AG04450 (cell line): ENCODE data around the gene HOMER1. TPM values are rescaled to one million over a fixed set of nuclear protein-coding genes. Genes with fewer than 3 reads are reported as not detected.

Source experiments
- CTCF ChIA-PET: fragments of 300-600, 350-600 bp; formaldehyde crosslinking; extraction: SDS; loops from one replicate; lab custom pipeline; 2022; ENCODE audit warnings: antibody characterized with exemption, inconsistent platforms; lab: Charles Lee
- POLR2A ChIA-PET: fragments of 350-600 bp; formaldehyde crosslinking; extraction: SDS; loops from one replicate; lab custom pipeline; 2021; ENCODE audit warnings: antibody characterized with exemption, inconsistent platforms; lab: Yijun Ruan, JAX
- DNase-seq: peaks from one replicate; pipeline ENCODE4 v3.0.0-alpha.2; 2011; ENCODE audit warnings: low read depth, low spot score
- H3K27ac ChIP-seq: one replicate; pipeline ENCODE4 v1.5.1; 2012; ENCODE audit warnings: low read depth, low read length, control low read depth
- H3K27me3 ChIP-seq: one replicate; pipeline ENCODE4 v1.6.0; 2012; ENCODE audit warnings: low read length; ENCODE audit not compliant: control insufficient read depth, insufficient read depth
- H3K4me3 ChIP-seq: 2 replicates; pipeline ENCODE4 v1.5.1; 2011; ENCODE audit warnings: mild to moderate bottlenecking, low read depth, low read length, control low read depth
- H3K9me3 ChIP-seq: 2 replicates; pipeline ENCODE4 v1.5.1; 2012; ENCODE audit warnings: low read length; ENCODE audit not compliant: control insufficient read depth, insufficient read depth
- CTCF ChIP-seq: IDR thresholded peaks from 2 replicates; pipeline ENCODE4 v1.5.1; 2011; ENCODE audit warnings: low read depth, low read length, control low read depth, inconsistent platforms
- polyA plus RNA-seq: library from polyadenylated mRNA; depleted of rRNA; stranded (reverse); fragments of >200 nt; gene quantifications from 2 replicates; pipeline ENCODE4 v1.2.3, GENCODE V29; 2011

Gene HOMER1
- polyA plus RNA-seq, 1 experiment = 5.1 TPM

- no peak for DNase-seq
- Histone ChIP-seq H3K27ac (no peak overlapping the region), H3K9me3 (no peaks in the 10 kb centered on the region), H3K27me3 (no peaks in the 10 kb centered on the region), H3K4me3 (no peak overlapping the region)
- ChIA-PET CTCF (interaction anchor here (0.7 to 1.8 kb wide), 3 partner anchors 8 to 466 kb away, joined by 3 to 9 read pairs (median 5); no protein-coding TSS in a partner anchor), POLR2A (interaction anchor here (0.7 kb wide), 1 partner anchor 133 kb away, joined by 3 read pairs; no protein-coding TSS in a partner anchor)
- TF ChIP-seq CTCF = no peak
Measured at GRCh38 chr5:79489773-79490172, 24.2 kb downstream of the HOMER1 start.

- no peak overlapping the region for H3K27ac ChIP-seq
- TF ChIP-seq CTCF = no peak
- no peaks in the 10 kb centered on the region for H3K27me3 ChIP-seq
- no peak for DNase-seq
- H3K4me3 ChIP-seq = no peak overlapping the region
- CTCF ChIA-PET = interaction anchor here (0.7 to 2.0 kb wide), 3 partner anchors 9 to 356 kb away, joined by 3 to 7 read pairs (median 3); no protein-coding TSS in a partner anchor
- POLR2A ChIA-PET = interaction anchor here (0.7 kb wide), 1 partner anchor 24 kb away, joined by 3 read pairs; the partner anchor contains the start of gene HOMER1
- H3K9me3 ChIP-seq = no peaks in the 10 kb centered on the region
Measured at GRCh38 chr5:79488775-79489174, 25.2 kb downstream of the HOMER1 start.

GRCh38 chr5:79488058-79488457, 25.9 kb downstream of the HOMER1 start:
- H3K4me3 ChIP-seq = no peak overlapping the region
- CTCF ChIA-PET = interaction anchor here (0.6 to 2.0 kb wide), 2 partner anchors 23 to 820 kb away, joined by 3 to 7 read pairs; no protein-coding TSS in a partner anchor
- no peak overlapping the region for H3K27ac ChIP-seq
- H3K9me3 ChIP-seq = no peaks in the 10 kb centered on the region
- TF ChIP-seq CTCF = no peak
- POLR2A ChIA-PET = interaction anchor here (0.6 kb wide), 1 partner anchor 16 kb away, joined by 5 read pairs; no protein-coding TSS in a partner anchor
- H3K27me3 ChIP-seq = no peaks in the 10 kb centered on the region
- no peak for DNase-seq

GRCh38 chr5:79487251-79487650, 26.7 kb downstream of the HOMER1 start:
- no peaks in the 10 kb centered on the region for H3K27me3 ChIP-seq
- no peak for TF ChIP-seq CTCF
- ChIA-PET CTCF (interaction anchor here (0.6 to 2.0 kb wide), 2 partner anchors 23 to 820 kb away, joined by 3 to 7 read pairs; no protein-coding TSS in a partner anchor), POLR2A (no interaction called here)
- H3K27ac ChIP-seq = no peak overlapping the region
- no peak for DNase-seq
- H3K4me3 ChIP-seq = no peak overlapping the region
- H3K9me3 ChIP-seq = no peaks in the 10 kb centered on the region

GRCh38 chr5:79486116-79486515, 27.8 kb downstream of the HOMER1 start:
- H3K4me3 ChIP-seq = no peak overlapping the region
- DNase-seq = no peak
- H3K27me3 ChIP-seq = no peaks in the 10 kb centered on the region
- H3K9me3 ChIP-seq = no peaks in the 10 kb centered on the region
- no peak overlapping the region for H3K27ac ChIP-seq
- ChIA-PET POLR2A (no interaction called here), CTCF (interaction anchor here (0.9 to 1.1 kb wide), 2 partner anchors 21 to 353 kb away, joined by 4 to 5 read pairs; no protein-coding TSS in a partner anchor)
- TF ChIP-seq CTCF = no peak
